GM21381 (cell line): ENCODE measurements around the gene ARHGEF10L.

ENCODE experiments used
- ATAC-seq: cut with Tn5 transposase; IDR thresholded peaks from one replicate; pipeline ENCODE4 v1.9.1; 2021; ENCODE audit warnings: mild to moderate bottlenecking, moderate library complexity; ENCODE audit not compliant: unreplicated experiment

Gene ARHGEF10L

GRCh38 chr1:17549384-17549783, 9.9 kb downstream of the ARHGEF10L start:
- ATAC-seq: no peak

- no peak for ATAC-seq
Measured at GRCh38 chr1:17550729-17551584, 11.5 kb downstream of the ARHGEF10L start.

GRCh38 chr1:17551755-17552234, 12.3 kb downstream of the ARHGEF10L start:
- ATAC-seq: no peak

- no peak for ATAC-seq
Measured at GRCh38 chr1:17553975-17554700, 14.6 kb downstream of the ARHGEF10L start.

GRCh38 chr1:17554954-17555353, 15.5 kb downstream of the ARHGEF10L start:
- no peak for ATAC-seq

- no peak for ATAC-seq
Measured at GRCh38 chr1:17557986-17558385, 18.5 kb downstream of the ARHGEF10L start.

- ATAC-seq: no peak
Measured at GRCh38 chr1:17558541-17558940, 19.0 kb downstream of the ARHGEF10L start.

- ATAC-seq: no peak
Measured at GRCh38 chr1:17558954-17559614, 19.6 kb downstream of the ARHGEF10L start.

- no peak for ATAC-seq
Measured at GRCh38 chr1:17559615-17560419, 20.3 kb downstream of the ARHGEF10L start.

- no peak for ATAC-seq
Measured at GRCh38 chr1:17561247-17561548, 21.7 kb downstream of the ARHGEF10L start.

- ATAC-seq: no peak
Measured at GRCh38 chr1:17561561-17561985, 22.1 kb downstream of the ARHGEF10L start.

- ATAC-seq: no peak
Measured at GRCh38 chr1:17562375-17562774, 22.9 kb downstream of the ARHGEF10L start.

GRCh38 chr1:17563494-17564281, 24.2 kb downstream of the ARHGEF10L start:
- no peak for ATAC-seq

- no peak for ATAC-seq
Measured at GRCh38 chr1:17564458-17565393, 25.2 kb downstream of the ARHGEF10L start.

- ATAC-seq: no peak
Measured at GRCh38 chr1:17565461-17566252, 26.2 kb downstream of the ARHGEF10L start.

GRCh38 chr1:17566417-17566816, 26.9 kb downstream of the ARHGEF10L start:
- ATAC-seq: no peak

- no peak for ATAC-seq
Measured at GRCh38 chr1:17566892-17567291, 27.4 kb downstream of the ARHGEF10L start.

GRCh38 chr1:17567582-17567981, 28.1 kb downstream of the ARHGEF10L start:
- no peak for ATAC-seq
